DOHH2 (cell line): Measurements from ENCODE around the gene CRBN.

Source experiments
- H3F3A ChIP-seq: fragments of 200-600 bp; sonication (generic), shearing (Covaris generic); 2 replicates; pipeline ENCODE4 v1.6.0; 2016; ENCODE audit warnings: antibody characterized with exemption, mild to moderate bottlenecking; ENCODE audit not compliant: control insufficient read depth, insufficient read depth
- H3K27ac ChIP-seq: fragments of 200-600 bp; sonication (generic); 2 replicates; pipeline ENCODE4 v1.5.1; 2014; ENCODE audit warnings: low read depth, mild to moderate bottlenecking, low read length, moderate library complexity
- H3K27me3 ChIP-seq: fragments of 200-600 bp; sonication (generic); 2 replicates; pipeline ENCODE4 v1.6.1; 2014; ENCODE audit warnings: mild to moderate bottlenecking, low read length, mixed read lengths; ENCODE audit not compliant: control insufficient read depth
- H3K36me3 ChIP-seq: fragments of 200-600 bp; sonication (generic); 2 replicates; pipeline ENCODE4 v1.6.1; 2014; ENCODE audit warnings: mild to moderate bottlenecking, low read length, moderate library complexity, mixed read lengths; ENCODE audit not compliant: control insufficient read depth
- H3K4me1 ChIP-seq: fragments of 200-600 bp; sonication (generic); 2 replicates; pipeline ENCODE4 v1.6.1; 2014; ENCODE audit warnings: mild to moderate bottlenecking, low read length, mixed read lengths; ENCODE audit not compliant: control insufficient read depth
- H3K4me2 ChIP-seq: fragments of 200-600 bp; sonication (generic); 2 replicates; pipeline ENCODE4 v1.6.0; 2014; ENCODE audit warnings: mild to moderate bottlenecking, low read length, moderate library complexity
- H3K4me3 ChIP-seq: fragments of 200-600 bp; sonication (generic); 2 replicates; pipeline ENCODE4 v1.5.1; 2014; ENCODE audit warnings: mild to moderate bottlenecking, low read length, mixed read lengths
- H3K79me2 ChIP-seq: fragments of 200-600 bp; sonication (generic); 2 replicates; pipeline ENCODE4 v1.6.1; 2014; ENCODE audit warnings: mild to moderate bottlenecking, low read length, mixed read lengths; ENCODE audit not compliant: control insufficient read depth
- H3K9me2 ChIP-seq: fragments of 200-600 bp; sonication (generic); replicated peaks from 2 replicates; pipeline ENCODE4 v1.6.1; 2014; ENCODE audit warnings: mild to moderate bottlenecking, low read length, mixed read lengths; ENCODE audit not compliant: control insufficient read depth
- H3K9me3 ChIP-seq: fragments of 200-600 bp; sonication (generic); 2 replicates; pipeline ENCODE4 v1.6.1; 2014; ENCODE audit warnings: antibody characterized with exemption, low read length, mixed read lengths; ENCODE audit not compliant: control insufficient read depth, insufficient read depth
- H4K20me1 ChIP-seq: fragments of 200-600 bp; sonication (generic); 2 replicates; pipeline ENCODE4 v1.6.0; 2014; ENCODE audit warnings: low read depth, mild to moderate bottlenecking, antibody characterized with exemption, low read length, moderate library complexity; ENCODE audit not compliant: control insufficient read depth, insufficient read depth
- CTCF ChIP-seq: fragments of 200-600 bp; sonication (generic); IDR thresholded peaks from one replicate; pipeline ENCODE4 v1.5.1; 2014; ENCODE audit warnings: antibody characterized with exemption, mild to moderate bottlenecking, low read depth, low read length; ENCODE audit not compliant: poor library complexity, severe bottlenecking
- EZH2phosphoT487 ChIP-seq: fragments of 200-600 bp; sonication (generic); IDR thresholded peaks from 2 replicates; pipeline ENCODE4 v1.6.1; 2017; ENCODE audit warnings: borderline replicate concordance, mild to moderate bottlenecking, antibody characterized with exemption, low read length, moderate library complexity, mixed read lengths

Gene CRBN

GRCh38 chr3:3209057-3209456, 29.6 kb upstream of the CRBN start:
- no peaks in the 10 kb centered on the region for H3K9me3 ChIP-seq
- H3K27me3 ChIP-seq: no peaks in the 10 kb centered on the region
- no peaks in the 10 kb centered on the region for H4K20me1 ChIP-seq
- H3K79me2 ChIP-seq: no peaks in the 10 kb centered on the region
- H3K4me2 ChIP-seq: no peak overlapping the region
- H3F3A ChIP-seq: no peaks in the 10 kb centered on the region
- H3K36me3 ChIP-seq: no peaks in the 10 kb centered on the region
- no peak for TF ChIP-seq EZH2phosphoT487
- no peak for TF ChIP-seq CTCF
- H3K4me3 ChIP-seq: no peak overlapping the region
- no peaks in the 10 kb centered on the region for H3K4me1 ChIP-seq
- no peak overlapping the region for H3K27ac ChIP-seq
- H3K9me2 ChIP-seq: no peaks in the 10 kb centered on the region

GRCh38 chr3:3201611-3202010, 22.1 kb upstream of the CRBN start:
- Histone ChIP-seq H3F3A (no peaks in the 10 kb centered on the region), H3K4me2 (no peak overlapping the region), H3K27me3 (0 out of 2 replicates have a peak, but pooled peaks cover 8% of the 10 kb centered on the region), H3K9me3 (no peaks in the 10 kb centered on the region), H3K27ac (no peak overlapping the region), H3K36me3 (no peaks in the 10 kb centered on the region), H4K20me1 (no peaks in the 10 kb centered on the region), H3K79me2 (no peaks in the 10 kb centered on the region), H3K4me1 (no peaks in the 10 kb centered on the region), H3K9me2 (no peaks in the 10 kb centered on the region), H3K4me3 (no peak overlapping the region)
- TF ChIP-seq CTCF (no peak), EZH2phosphoT487 (no peak)

- TF ChIP-seq CTCF (peak; percentile 68), EZH2phosphoT487 (no peak)
- no peaks in the 10 kb centered on the region for H3K9me3 ChIP-seq
- H3K27me3 ChIP-seq: peaks cover 12% of the 10 kb centered on the region; the same call in 1 of the 2 replicates
- no peak overlapping the region for H3K4me2 ChIP-seq
- no peak overlapping the region for H3K4me3 ChIP-seq
- H3K79me2 ChIP-seq: no peaks in the 10 kb centered on the region
- no peak overlapping the region for H3K27ac ChIP-seq
- H3F3A ChIP-seq: no peaks in the 10 kb centered on the region
- no peaks in the 10 kb centered on the region for H3K9me2 ChIP-seq
- no peaks in the 10 kb centered on the region for H4K20me1 ChIP-seq
- no peaks in the 10 kb centered on the region for H3K4me1 ChIP-seq
- no peaks in the 10 kb centered on the region for H3K36me3 ChIP-seq
Observed at GRCh38 chr3:3200632-3201212, 21.2 kb upstream of the CRBN start.
